Measurements from ENCODE around the gene DUSP22.

DUSP22 gene

GRCh38 chr6:296151-297122 is 4.2 kb downstream of the DUSP22 start:
- no peak for DNase-seq (ENCODE audit: low read depth)

GRCh38 chr6:297571-298232 is 5.4 kb downstream of the DUSP22 start:
- DNase-seq (ENCODE audit: low read depth) = no peak

DNA sequence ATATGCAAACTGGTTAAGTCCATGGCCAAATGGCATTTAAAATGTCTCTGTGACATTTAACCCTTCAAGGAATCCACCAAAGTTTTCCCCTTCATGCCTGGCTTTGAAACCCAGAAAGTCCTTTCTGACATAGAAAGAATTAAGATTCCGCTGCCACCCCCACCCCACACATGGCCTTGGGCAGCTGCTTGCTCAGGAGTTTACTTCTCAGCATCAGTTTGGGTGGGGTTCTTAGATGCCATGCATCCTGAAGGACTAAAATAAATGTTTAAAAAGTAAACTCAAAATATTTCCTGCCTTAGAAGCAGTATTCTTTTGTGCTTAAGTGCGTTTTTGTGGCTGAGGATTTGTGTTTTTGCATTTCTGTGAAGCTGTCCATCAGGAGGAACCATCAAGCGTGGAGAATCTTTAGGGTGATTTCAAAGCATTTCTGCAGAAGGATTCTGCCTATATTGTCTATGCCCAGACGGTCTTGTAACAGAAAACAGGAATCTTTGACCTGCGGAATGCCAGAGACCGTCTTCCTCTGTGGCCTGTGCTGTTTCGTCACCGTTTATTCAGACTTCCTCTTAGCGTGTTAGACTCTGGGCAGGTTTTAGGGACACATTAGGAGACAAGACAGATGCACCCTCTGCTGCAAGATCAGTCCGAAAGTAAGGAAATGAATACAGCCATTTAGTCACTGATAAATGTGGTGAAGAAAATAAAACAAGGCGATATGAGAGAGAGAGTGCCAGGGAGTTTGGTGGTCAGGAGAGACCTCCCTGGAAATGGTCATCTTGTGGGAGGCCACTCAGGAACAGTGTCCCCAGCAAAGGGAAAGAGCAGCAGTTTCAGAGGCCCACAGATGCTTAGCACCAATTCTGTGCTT is 6.2 kb downstream of the DUSP22 start:
- DNase-seq (ENCODE audit: low read depth) = no peak

GRCh38 chr6:299104-299980 is 7.1 kb downstream of the DUSP22 start:
- DNase-seq (ENCODE audit: low read depth) = no peak

DNA sequence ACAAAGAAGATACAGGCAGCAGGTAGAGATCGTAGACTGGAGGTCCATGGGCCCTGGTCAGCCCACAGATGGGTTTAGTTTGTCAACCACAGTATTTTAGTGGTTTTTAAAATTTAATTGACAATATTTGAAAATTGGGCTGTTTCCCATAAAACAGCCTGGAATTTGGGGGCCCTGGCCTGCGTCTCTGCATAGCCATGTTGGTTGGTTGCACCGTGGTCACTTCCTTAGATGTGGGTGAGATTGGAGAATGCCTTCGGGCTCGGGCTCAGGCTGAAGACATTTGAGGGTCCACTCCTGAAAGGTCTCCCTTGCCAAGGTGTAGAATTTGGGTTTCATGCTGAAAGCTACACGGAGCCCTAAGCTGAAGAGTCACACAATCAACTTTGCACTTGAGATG is 7.7 kb downstream of the DUSP22 start:
- DNase-seq (ENCODE audit: low read depth) = no peak

- DNase-seq (ENCODE audit: low read depth) = no peak
Measured at GRCh38 chr6:300494-301198, 8.4 kb downstream of the DUSP22 start.

DNA sequence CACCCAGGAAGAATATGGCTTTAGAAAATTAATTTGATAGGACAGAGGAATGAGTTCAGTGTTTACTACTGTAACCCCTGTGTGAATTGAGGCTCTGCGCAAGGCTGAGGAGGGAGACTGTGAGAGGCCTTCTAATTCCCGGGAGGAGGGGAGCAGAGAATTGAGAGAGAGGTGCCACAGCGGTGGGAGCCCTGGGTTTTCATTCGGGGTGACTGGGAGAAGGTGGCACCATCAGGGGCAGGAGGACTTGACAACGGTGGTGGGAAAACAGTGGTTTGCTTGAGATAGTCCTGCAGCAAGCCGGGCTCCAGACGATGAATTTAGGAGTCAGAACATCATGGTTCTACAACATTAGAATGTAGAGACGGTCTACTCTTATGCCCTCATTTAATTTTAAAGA is 9.2 kb downstream of the DUSP22 start:
- DNase-seq (ENCODE audit: low read depth) = no peak

- DNase-seq (ENCODE audit: low read depth) = no peak
Measured at GRCh38 chr6:301929-302705, 9.8 kb downstream of the DUSP22 start.

DNA sequence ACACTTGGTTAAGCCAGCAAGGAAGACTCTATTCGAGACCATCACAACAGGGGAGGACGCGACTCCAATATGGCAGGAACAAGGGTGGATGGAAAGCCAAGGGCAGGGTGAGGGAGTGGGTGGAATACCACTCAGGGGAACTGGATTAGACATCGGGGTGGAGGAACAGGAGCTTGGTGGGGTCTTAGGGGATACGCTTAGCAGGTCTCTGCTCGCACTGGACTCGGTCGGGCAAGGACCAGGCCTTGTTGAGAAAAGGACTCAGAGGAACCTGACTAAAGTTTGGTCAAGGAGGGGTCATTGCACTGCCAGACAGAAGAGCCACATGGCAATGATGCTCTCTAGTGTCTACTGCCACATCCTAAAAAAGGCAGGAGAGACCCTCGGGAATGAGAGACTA is 10.5 kb downstream of the DUSP22 start:
- DNase-seq (ENCODE audit: low read depth) = no peak

DNA sequence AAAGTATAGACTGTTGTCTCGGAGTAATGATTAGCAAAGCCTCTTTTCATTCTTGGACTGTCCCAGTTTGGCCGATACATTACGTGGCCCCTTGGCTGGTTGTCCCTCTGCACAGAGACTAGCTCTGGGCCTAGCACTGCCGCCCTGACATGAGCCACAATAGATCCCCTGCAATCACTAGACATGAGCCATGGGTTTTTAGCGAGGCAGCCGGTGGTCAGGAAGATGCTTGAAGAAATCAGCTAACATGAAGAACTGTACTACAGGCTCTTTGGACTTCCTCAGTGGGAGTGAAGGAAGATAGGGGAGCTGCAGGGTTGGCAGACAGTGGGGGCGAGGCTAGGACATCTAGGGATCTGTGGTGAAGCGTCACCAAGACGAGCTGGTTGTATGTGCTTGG is 11.0 kb downstream of the DUSP22 start:
- no peak for DNase-seq (ENCODE audit: low read depth)

DNA sequence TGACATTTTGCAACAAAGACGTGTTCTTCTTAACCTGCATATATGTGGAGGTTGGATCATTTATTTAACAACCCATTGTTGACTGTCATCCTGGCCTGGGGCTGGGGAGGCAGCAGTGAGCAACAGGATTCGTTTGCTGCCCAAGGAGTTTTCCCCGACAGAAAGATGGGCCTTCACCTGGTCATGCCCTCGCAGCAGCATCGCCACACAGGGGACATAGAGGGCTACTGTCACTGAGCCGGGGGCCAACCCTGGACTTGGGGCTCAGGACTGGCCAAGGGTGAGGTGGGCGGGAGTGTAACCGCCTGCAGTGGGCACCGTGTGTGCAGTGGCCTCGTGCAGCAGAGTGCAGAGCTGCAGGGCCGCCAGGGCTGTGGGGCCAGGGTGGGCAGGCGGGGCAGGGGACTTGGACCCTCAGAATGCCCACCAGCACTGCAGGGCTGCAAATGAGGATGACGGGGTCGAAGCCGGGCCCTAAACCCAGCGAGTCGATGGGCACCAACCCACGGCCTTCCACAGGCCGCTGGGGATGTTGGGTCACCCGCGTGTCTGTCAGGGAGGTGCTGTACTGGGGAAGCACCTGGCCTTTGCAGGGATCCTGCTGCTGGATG is 11.8 kb downstream of the DUSP22 start:
- no peak for DNase-seq (ENCODE audit: low read depth)

DNA sequence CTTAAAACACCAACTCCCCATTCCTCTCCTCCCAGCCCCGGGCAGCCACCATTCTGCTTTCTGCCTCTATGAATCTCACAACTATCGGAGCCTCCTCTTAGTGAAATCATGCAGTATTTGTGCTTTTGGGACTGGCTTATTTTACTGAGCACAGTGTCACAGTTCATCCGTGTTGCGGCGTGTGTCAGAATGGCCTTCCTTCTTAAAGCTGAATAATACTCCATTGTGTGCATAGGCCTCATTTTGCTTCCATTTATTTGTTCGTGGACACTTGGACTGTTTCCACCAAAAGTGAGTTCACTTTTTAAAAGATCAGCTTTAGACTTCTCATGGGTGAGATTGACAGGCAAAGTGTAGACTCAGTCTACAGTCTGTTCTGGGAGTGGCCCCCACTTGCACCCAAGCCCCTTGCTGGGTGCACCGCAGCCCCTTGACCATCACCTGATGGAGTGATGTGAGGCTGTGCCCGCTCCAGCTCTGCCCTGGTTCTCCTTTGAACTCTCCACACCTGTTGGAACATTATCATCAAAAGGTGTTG is 12.6 kb downstream of the DUSP22 start:
- no peak for DNase-seq (ENCODE audit: low read depth)

GRCh38 chr6:305371-306206 is 13.3 kb downstream of the DUSP22 start:
- DNase-seq (ENCODE audit: low read depth) = no peak

DNA sequence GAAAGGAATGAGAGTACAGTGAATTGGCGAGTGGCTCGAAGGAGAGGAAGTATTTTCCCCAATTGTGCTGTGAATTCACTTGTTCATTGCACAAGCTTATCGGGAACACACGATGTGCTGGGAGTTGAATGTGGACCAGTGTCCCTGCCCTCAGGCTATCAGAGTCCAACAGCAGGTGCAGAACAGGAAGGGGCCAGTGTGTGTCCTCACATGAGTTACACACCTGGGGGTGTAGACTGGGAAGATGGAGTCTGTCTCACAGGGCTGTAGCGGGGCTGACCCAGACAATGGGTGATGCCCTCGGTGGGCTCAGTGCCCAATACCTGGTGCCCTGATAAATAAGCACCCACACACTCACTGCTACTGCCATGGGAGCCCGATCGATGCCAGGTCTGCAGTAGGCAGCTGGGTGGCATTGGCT is 14.4 kb downstream of the DUSP22 start:
- DNase-seq (ENCODE audit: low read depth) = no peak

GRCh38 chr6:307065-307814 is 15.0 kb downstream of the DUSP22 start:
- DNase-seq (ENCODE audit: low read depth) = no peak

- no peak for DNase-seq (ENCODE audit: low read depth)
Measured at GRCh38 chr6:307874-308273, 15.6 kb downstream of the DUSP22 start.

DNA sequence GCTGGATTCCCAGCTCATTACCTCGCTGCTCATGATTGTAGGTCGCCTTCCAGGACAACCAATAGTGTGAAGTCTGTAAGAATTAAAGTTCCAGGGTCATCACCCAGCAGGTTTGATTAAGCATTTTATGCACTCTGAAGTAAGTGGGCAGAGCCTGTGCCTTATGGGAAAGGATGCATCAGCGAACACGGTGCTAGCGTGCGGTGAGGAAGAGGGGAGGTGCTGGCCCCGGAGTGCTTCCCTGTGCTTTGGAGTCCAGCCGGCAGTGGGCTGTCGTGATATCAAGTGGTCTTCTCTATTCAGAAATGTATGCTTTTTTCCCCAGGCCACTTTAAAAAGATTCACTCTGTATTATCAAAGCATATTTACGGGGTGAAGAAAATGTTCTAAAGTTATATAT is 16.0 kb downstream of the DUSP22 start:
- DNase-seq (ENCODE audit: low read depth) = no peak

- no peak for DNase-seq (ENCODE audit: low read depth)
Measured at GRCh38 chr6:308768-309167, 16.5 kb downstream of the DUSP22 start.

All from stimulated activated CD8-positive, alpha-beta memory T cell treated with anti-CD3 and anti-CD28 coated beads, Interleukin-7, amount 100 ng/mL, for 24 hours (primary cell).